Activated CD8-positive, alpha-beta memory T cell treated with anti-CD3 and anti-CD28 coated beads, Interleukin-2, amount 50 U/mL, for 48 hours (primary cell): ENCODE measurements around the gene NOTO.
"Not testable (repeated sequence)": the region's sequence is repeated elsewhere in the genome, so short reads cannot be mapped to it uniquely, and the experiment has no call there.

Experiments used
- DNase-seq: peaks from one replicate; pipeline ENCODE4 v3.0.0-alpha.2; 2020

NOTO gene

GRCh38 chr2:73202156-73203054 lies at the start of gene NOTO:
Gene NOTO, plus strand, starts transcription at chr2:73202574. Its CDS starts 93 bp downstream, at chr2:73202667.
- peak; percentile 60 for DNase-seq

- peak; percentile 76 for DNase-seq
Observed at GRCh38 chr2:73156539-73157124, 45.7 kb upstream of the NOTO start.

DNA sequence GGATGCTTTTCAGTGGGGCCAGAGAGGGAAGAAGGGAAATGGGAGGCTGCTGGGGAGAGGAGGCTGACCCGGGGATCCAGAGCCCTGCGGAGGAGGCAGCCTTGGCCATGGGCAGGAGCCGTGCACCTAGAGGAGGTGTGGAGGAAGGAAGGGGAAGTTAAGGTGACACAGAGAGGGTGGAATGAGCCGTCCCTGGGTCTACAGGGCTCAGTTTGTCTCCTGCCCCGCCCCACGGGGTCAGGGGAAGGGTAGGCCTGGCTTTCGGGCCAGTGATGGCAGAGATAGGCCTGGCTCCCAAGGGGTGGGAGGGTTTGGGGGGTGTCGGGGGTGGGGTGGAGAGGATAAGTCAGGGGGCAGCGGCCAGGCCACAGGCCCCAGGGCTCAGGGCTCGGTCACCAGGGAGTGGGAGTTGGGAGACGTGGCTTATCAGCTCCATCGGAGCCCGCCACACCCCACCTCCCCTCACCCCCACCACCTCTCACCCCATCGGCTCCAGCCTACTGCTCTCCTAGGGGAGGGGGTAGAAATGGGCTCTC lies 39.5 kb upstream of the NOTO start:
- DNase-seq = no peak

DNA sequence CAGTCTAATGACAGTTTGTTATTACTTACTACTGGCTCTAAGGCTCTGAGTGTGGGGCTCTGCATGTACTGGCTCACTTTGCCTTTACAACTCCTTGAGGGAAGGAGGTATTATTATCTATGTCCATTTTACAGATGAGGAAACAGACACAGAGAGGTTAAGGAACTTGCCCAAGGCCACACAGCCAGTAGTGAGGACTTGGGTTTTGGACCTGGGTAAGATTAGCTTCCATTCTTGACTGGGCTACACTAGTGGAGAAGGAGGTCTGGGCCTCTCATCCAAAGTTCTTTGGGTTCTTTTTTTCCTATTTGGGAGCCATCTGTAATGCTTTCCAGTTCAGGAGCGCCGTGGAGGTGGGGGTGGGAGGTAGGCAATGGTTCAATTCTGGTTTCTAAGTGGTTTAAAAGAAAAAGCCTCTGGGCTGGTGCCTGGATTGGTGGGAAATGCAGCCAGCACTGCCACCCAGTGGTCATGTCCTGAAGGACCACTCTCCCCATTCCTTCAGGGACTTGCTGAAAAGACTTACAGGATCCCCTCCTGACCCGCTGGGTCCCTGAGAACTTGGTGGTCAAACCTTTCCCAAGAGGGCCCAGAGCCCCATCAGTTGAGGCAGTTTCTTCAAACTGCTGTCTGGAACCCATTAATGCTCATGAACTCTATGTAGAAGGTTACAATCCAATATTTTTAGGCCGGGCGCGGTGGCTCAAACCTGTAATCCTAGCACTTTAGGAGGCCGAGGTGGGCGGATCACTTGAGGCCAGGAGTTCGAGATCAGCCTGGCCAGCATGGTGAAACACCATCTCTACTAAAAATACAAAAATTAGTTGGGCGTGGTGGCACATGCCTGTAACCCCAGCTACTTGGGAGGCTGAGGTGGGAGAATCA lies 38.6 kb upstream of the NOTO start:
- DNase-seq = peak; percentile 80

DNA sequence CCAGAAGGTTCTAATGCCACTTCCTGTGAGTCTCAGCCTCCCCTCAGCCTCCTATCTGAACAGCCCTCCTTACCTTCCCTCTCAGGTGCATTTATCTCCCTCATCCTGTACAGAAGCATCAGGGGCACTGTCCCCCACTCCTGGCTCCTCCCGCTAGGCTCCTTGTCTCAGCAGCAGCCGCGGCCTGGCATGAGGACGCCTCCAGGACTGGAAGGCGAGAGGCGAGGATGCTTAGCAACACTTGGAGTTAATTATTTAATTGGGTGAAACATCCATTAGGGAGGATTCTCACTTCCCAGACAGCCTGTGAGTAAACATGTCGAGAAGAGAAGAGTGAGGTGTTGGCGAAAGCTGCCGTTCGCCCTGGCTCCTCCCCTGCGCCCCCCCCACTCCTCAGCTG lies 36.4 kb upstream of the NOTO start:
- not testable (repeated sequence) for DNase-seq

GRCh38 chr2:73166813-73167212 lies 35.6 kb upstream of the NOTO start:
- DNase-seq = not testable (repeated sequence)

GRCh38 chr2:73168348-73168747 lies 34.0 kb upstream of the NOTO start:
- DNase-seq = not testable (repeated sequence)

DNA sequence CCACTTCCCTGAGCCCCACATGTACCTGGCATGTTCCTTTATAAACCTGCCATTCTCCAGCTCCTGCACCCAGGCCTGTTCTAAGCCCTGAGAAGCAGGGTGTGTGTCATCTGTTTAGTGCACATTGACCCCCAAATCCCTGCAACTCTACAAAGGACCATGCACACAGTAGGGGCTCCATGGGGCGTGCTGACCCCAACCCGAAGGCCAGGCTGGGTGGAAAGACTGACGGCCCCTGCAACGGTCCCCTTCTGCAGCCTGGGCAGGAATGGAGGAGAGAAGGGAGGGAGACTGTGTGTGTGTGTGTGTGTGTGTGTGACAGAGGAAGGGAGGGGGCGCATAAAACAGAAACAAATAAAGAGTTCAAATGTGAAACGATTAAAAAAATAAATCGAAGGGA lies 32.0 kb upstream of the NOTO start:
- not testable (repeated sequence) for DNase-seq

GRCh38 chr2:73172963-73173362 lies 29.4 kb upstream of the NOTO start:
- DNase-seq = peak; percentile 68

DNA sequence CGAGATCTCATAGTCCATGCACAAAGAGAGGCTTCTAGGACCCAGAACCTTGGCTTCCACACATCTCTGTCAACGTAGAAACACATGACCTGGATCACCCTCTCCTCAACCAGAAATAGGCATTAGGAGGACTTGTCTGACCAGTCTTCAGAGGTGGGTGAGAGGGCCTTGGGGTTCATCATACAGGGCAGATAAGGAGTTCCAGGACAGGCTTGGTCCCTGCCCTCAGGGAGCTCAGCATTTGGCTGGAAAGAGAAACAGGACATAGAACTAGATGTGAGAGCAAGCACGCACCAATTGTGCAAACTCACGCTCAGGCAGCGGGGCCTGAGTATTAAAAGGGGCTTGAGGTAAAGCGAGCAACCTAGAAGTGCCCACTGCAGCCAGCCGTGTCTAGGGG lies 28.6 kb upstream of the NOTO start:
- DNase-seq = no peak

GRCh38 chr2:73174244-73174643 lies 28.1 kb upstream of the NOTO start:
- DNase-seq = no peak

GRCh38 chr2:73174941-73175662 lies 27.3 kb upstream of the NOTO start:
- no peak for DNase-seq

DNA sequence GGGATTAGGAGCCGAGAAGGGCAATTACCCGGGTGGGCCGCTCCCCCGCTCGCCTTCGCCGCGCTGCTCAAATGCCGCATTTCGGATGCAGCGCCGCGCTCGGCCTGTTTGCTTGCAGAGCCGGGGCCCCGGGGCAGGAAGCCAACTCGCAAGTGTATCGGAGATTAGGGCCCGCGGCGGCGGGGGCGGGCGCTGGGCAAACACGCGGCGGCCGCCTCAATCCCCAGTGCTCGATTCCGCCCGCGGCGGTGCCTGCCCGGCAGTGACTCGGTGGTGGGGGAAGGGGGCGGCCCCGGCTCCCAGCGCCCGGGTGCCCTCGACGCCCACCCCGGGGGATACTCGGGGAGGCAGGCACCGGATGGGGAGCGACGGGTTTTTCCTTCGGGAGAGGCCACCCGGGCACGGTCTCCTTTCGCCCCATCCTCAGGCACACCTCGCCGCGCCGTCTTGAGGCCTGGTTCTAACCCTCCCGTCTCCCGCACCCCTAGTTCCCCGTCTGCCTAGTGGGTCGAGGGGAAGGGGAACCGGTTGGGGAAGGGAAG lies 26.6 kb upstream of the NOTO start:
- peak; percentile 89 for DNase-seq

DNA sequence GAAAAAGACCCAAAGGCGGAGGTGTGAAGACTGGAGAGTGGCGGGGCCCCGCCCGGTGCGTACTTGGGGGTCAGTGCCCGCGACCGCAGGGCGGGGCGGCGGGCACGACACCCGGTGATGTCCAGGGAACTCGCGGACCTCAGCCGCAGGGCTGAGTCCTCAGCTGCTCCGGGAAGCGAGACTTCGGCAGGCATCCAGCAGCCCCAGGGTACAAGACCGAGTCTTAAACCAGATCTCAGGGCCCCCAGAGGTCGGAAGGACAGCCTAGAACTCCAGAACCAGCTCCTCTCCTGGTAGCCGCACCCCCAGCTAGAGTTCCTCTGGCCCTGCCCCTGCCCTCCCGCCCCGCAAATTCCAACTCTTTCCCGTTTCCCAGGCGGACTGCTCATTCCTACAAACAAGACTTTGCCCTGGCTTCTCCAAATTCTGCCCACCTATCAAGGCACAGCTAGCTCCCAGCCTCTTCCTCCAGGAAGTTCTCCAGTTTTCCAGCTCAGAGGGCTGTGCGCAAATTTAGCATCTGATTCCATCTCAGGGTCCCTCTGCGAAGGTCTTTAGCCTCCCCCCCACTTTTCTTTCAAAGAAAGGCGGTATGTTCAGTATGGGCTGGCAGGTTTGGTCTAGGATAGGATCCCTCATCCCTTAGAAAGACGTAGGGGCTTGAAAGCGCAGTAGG lies 26.0 kb upstream of the NOTO start:
- DNase-seq = peak; percentile 65

- DNase-seq = peak; percentile 96
Observed at GRCh38 chr2:73176881-73177644, 25.3 kb upstream of the NOTO start.

GRCh38 chr2:73177645-73178255 lies 24.6 kb upstream of the NOTO start:
- no peak for DNase-seq

- no peak for DNase-seq
Observed at GRCh38 chr2:73185965-73186364, 16.4 kb upstream of the NOTO start.

- DNase-seq = no peak
Observed at GRCh38 chr2:73187549-73187948, 14.8 kb upstream of the NOTO start.

GRCh38 chr2:73197579-73197978 lies 4.8 kb upstream of the NOTO start:
- DNase-seq = no peak

GRCh38 chr2:73200281-73200680 lies 2.1 kb upstream of the NOTO start:
- DNase-seq = not testable (repeated sequence)
